Lung (tissue), 12 donors: ENCODE results near the gene OSBPL2. TPM values are rescaled to one million over a fixed set of nuclear protein-coding genes. Genes with fewer than 3 reads are reported as not detected.

Experiments
- ATAC-seq: fragments of 200-7000 bp; cut with Tn5 transposase; one replicate; pipeline ENCODE4 v1.9.1; 2020; ENCODE audit warnings: moderate number of reproducible peaks; ENCODE audit not compliant: insufficient read depth, low FRiP score
- DNase-seq, 3 donors: peaks; one replicate each; pipeline ENCODE4 v3.0.0-alpha.2; 2013 to 2017
- H3K27ac ChIP-seq, 2 donors: one replicate each; pipeline ENCODE4 v1.5.1; 2013; ENCODE audit warnings: mild to moderate bottlenecking in 2 of 2, moderate library complexity in 2 of 2, control low read depth in 1 of 2, inconsistent platforms in 1 of 2, low read depth in 1 of 2, low read length in 1 of 2
- H3K27me3 ChIP-seq, 3 donors: one replicate each; pipeline ENCODE4 v1.5.1; 2013; ENCODE audit warnings: low read length in 2 of 3; ENCODE audit not compliant: control insufficient read depth in 3 of 3, insufficient read depth in 3 of 3
- H3K36me3 ChIP-seq, 4 donors: one replicate each; pipeline ENCODE4 v1.5.1; 2013; ENCODE audit warnings: low read length in 4 of 4, mild to moderate bottlenecking in 1 of 4, moderate library complexity in 1 of 4; ENCODE audit not compliant: control insufficient read depth in 4 of 4, insufficient read depth in 4 of 4
- H3K4me1 ChIP-seq, 5 donors: one replicate each; pipeline ENCODE4 v1.5.1; 2013; ENCODE audit warnings: low read length in 5 of 5, mild to moderate bottlenecking in 2 of 5, moderate library complexity in 1 of 5; ENCODE audit not compliant: control insufficient read depth in 5 of 5, insufficient read depth in 5 of 5
- H3K4me3 ChIP-seq: one replicate; pipeline ENCODE4 v1.5.1; 2013; ENCODE audit warnings: mild to moderate bottlenecking, control low read depth, moderate library complexity
- H3K9ac ChIP-seq, 2 donors: one replicate each; pipeline ENCODE4 v1.5.1; 2013; ENCODE audit warnings: low read length in 2 of 2, control low read depth in 1 of 2; ENCODE audit not compliant: insufficient read depth in 1 of 2
- H3K9me3 ChIP-seq, 4 donors: one replicate each; pipeline ENCODE4 v1.5.1; 2013; ENCODE audit warnings: low read length in 3 of 4, mild to moderate bottlenecking in 1 of 4, moderate library complexity in 1 of 4; ENCODE audit not compliant: control insufficient read depth in 4 of 4, insufficient read depth in 3 of 4
- WGBS, 2 donors: extraction: QIAGEN DNeasy Blood & Tissue Kit; methylation state at CpG; one replicate each; pipeline ENCODE4 v1.1.7; 2013; 5-methylcytosine and 5-hydroxymethylcytosine counted together
- polyA plus RNA-seq, 2 donors: library from polyadenylated mRNA; stranded (reverse); fragments of 200-250 nt; gene quantifications; one replicate each; pipeline ENCODE4 v1.2.1, GENCODE V29; 2013
- total RNA-seq, 2 donors: library from RNA; depleted of rRNA in 1 of 2; stranded (reverse); fragments of >200 nt in 1 of 2; gene quantifications; one replicate each; pipeline ENCODE4 v1.2.1, GENCODE V29; 2014 to 2021
- TF ChIP-seq, protein P1 (sequence below): IDR thresholded peaks from 2 replicates; pipeline ENCODE4 v1.5.1; 2012; ENCODE audit warnings: mild to moderate bottlenecking; ENCODE audit errors: control extremely low read depth, extremely low read depth
- donor health status: control.
- donor health status: control.
- donor health status: Bipolar disorder and iron deficiency.
- donor health status: healthy.
- donor health status: DM: yes; HTN: yes; CAD: no.

OSBPL2 gene
- total and polyA plus RNA-seq, 4 donors = 13.2 to 48.0 (median 27.7) TPM

DNA sequence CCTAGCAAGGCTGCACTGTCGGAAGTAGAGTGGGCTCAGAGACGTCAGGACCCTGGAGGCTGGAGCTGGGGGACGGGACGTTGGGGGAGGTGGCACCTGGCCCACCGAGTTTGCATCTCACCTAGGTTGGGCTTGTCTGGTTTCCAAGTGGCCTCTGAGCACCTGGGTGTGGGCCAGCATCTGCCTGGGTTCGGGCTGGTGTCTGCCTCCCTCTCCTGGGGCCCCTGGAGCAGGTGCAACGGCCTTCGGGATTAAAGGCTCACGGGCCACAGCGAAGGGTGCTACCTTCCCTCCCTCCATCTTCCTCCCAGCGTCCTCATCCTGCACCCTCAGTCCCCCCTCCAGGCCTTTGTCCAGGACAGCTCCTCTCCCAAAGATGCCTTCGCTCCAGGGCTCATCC is 24.3 kb upstream of the OSBPL2 start:
- DNase-seq (no peak), ATAC-seq (no peak)
- Histone ChIP-seq H3K27me3 (peaks cover 5 to 48% (median 17%) of the 10 kb centered on the region in 3 donors), H3K4me3 (no peak overlapping the region), H3K9ac (no peak overlapping the region), H3K36me3 (no peaks in the 10 kb centered on the region), H3K4me1 (peaks cover 0 to 2% (median 0%) of the 10 kb centered on the region in 5 donors), H3K27ac (no peak overlapping the region), H3K9me3 (peaks cover 0 to 3% (median 0%) of the 10 kb centered on the region in 4 donors)
- WGBS, 2 donors = 51 to 61% methylated on average over 12 of the region's 12 CpGs
- TF ChIP-seq, protein P1, sequence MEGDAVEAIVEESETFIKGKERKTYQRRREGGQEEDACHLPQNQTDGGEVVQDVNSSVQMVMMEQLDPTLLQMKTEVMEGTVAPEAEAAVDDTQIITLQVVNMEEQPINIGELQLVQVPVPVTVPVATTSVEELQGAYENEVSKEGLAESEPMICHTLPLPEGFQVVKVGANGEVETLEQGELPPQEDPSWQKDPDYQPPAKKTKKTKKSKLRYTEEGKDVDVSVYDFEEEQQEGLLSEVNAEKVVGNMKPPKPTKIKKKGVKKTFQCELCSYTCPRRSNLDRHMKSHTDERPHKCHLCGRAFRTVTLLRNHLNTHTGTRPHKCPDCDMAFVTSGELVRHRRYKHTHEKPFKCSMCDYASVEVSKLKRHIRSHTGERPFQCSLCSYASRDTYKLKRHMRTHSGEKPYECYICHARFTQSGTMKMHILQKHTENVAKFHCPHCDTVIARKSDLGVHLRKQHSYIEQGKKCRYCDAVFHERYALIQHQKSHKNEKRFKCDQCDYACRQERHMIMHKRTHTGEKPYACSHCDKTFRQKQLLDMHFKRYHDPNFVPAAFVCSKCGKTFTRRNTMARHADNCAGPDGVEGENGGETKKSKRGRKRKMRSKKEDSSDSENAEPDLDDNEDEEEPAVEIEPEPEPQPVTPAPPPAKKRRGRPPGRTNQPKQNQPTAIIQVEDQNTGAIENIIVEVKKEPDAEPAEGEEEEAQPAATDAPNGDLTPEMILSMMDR = no peak

DNA sequence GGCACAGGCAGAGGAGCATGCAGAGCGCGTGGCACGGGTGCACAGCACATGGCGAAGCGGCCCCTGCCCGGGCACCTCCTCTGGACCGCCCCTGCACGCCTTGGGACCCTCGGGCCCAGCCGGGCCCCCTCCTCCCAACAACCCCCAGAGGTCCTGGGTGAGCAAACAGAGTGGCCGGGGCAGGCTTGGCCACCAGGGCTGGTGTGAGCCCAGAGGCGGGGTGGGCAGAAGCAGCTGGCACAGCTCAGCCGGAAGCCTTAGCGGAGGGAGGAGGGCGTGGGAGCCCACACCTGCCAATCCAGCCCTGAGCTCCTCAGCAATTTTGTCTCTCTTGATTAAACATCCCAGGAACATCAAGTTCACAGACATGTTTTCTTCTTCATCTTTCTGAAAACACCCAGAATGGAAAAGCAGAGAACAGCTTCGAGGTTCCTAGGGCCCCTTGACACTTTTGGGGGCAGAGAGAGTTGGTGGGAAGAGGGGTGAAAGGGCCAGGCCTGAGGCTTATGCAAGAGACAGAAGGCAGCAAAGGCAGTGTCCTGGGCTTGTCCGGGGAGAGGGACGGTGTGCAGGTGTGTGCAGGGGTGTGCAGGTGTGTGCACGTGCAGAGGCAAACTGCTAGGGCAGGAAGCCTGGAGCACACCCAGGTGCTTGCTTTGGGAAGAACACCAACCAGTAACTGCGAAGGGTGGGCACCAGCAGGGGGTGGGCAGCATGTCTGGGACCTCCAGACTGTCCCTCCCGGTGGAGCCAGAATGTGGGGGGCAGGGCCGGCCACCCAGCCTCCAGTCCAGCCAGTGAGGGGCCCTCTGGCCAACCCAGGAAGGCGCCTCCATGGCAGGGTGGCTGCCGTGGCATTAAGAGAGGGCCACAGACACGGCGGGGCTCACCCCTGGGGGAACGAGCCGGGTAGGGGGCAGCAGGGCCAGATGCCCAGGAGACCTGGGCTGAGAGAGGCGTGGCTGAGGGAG is 23.0 kb upstream of the OSBPL2 start:
- TF ChIP-seq, protein P1 = no peak
- Histone ChIP-seq H3K9ac (no peak overlapping the region), H3K4me3 (no peak overlapping the region), H3K36me3 (no peaks in the 10 kb centered on the region), H3K27ac (no peak overlapping the region), H3K4me1 (peaks cover 0 to 8% (median 0%) of the 10 kb centered on the region in 5 donors), H3K27me3 (peaks cover 5 to 42% (median 15%) of the 10 kb centered on the region in 3 donors), H3K9me3 (peaks cover 0 to 3% (median 0%) of the 10 kb centered on the region in 4 donors)
- 75 to 87% methylated on average over 23 to 29 of the region's 29 CpGs for WGBS, 2 donors
- no peak for DNase-seq
- ATAC-seq = no peak

DNA sequence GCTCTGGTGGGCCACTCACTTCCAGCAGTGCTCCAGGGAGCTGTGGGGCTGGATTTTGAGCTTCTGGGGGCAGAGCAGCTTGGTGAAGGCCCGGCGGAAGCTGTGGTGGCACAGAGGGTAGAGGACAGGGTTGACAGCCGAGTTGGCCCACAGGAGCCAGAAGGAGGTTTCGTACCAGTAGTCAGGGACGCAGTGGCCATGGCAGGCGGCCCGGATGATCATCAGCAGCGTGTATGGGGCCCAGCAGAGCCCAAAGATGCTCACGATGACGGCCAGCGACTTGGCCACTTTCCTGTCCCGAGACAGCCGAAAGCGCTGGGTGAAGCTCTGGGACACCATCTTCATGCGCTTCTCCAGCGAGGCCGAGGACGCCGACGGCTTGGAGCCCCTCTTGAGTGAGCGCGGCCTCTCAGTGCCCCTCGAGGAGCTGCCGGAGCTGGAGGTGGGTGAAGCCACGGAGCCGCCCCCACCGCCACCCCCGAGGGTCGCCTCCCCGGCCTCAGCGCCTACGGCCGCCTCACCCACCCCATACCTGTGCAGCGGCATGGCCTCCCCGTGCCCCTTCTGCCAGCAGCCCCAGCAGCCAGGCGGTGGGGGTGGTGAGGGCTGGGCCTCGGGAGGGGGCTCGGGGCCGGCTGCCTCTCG is 22.2 kb upstream of the OSBPL2 start:
- H3K36me3 ChIP-seq = no peaks in the 10 kb centered on the region
- no peak for DNase-seq

More for the DNA sequence above, 22.2 kb upstream of the OSBPL2 start:
- Histone ChIP-seq H3K9ac (no peak overlapping the region), H3K9me3 (peaks cover 0 to 3% (median 0%) of the 10 kb centered on the region in 4 donors), H3K27me3 (peaks cover 5 to 48% (median 18%) of the 10 kb centered on the region in 3 donors), H3K4me1 (peaks cover 0 to 10% (median 0%) of the 10 kb centered on the region in 5 donors), H3K4me3 (no peak overlapping the region), H3K27ac (no peak overlapping the region)
- TF ChIP-seq, protein P1 = no peak
- WGBS, 2 donors = 75 to 81% methylated on average over 39 to 40 of the region's 40 CpGs
- ATAC-seq = no peak
